Transverse colon (tissue), 4 donors: ENCODE results near the gene JAKMIP1. TPM values are rescaled to one million over a fixed set of nuclear protein-coding genes. Genes with fewer than 3 reads are reported as not detected.

ENCODE experiments used
- DNase-seq: peaks from one replicate; pipeline ENCODE4 v3.0.0-alpha.2; 2019
- H3K27ac ChIP-seq, 4 donors: fragments of 200-600 bp; sonication (generic); 2 replicates each; pipeline ENCODE4 v1.5.1; 2016 to 2018; ENCODE audit warnings: inconsistent platforms in 4 of 4
- H3K27me3 ChIP-seq: fragments of 200-600 bp; sonication (generic); 2 replicates; pipeline ENCODE4 v1.5.1; 2017; ENCODE audit warnings: inconsistent platforms
- H3K36me3 ChIP-seq, 4 donors: fragments of 200-600 bp; sonication (generic); 2 replicates each; pipeline ENCODE4 v1.5.1; 2017 to 2019; ENCODE audit warnings: inconsistent platforms in 4 of 4
- H3K4me1 ChIP-seq, 4 donors: fragments of 200-600 bp; sonication (generic); 2 replicates each; pipeline ENCODE4 v1.5.1; 2017 to 2020; ENCODE audit warnings: inconsistent platforms in 4 of 4
- H3K4me3 ChIP-seq, 4 donors: fragments of 200-600 bp; sonication (generic); 1 replicate in 1 of 4; 2 replicates in 3 of 4; pipeline versions ENCODE4 v1.5.1 to v1.6.1; 2017 to 2019; ENCODE audit warnings: inconsistent platforms in 4 of 4
- H3K9me3 ChIP-seq, 2 donors: fragments of 200-600 bp; sonication (generic); 2 replicates each; pipeline ENCODE4 v1.5.1; 2017 to 2019; ENCODE audit warnings: inconsistent platforms in 2 of 2
- CTCF ChIP-seq, 5 experiments: fragments of 200-600 bp in 3 of 5; fragments of 450-650 bp in 2 of 5; sonication (generic) in 3 of 5; IDR thresholded peaks; 1 replicate in 2 of 5; 2 replicates in 3 of 5; pipeline ENCODE4 v1.5.1; 2016 to 2017; ENCODE audit warnings: antibody characterized with exemption in 5 of 5, inconsistent platforms in 3 of 5, mild to moderate bottlenecking in 2 of 5, moderate library complexity in 1 of 5
- EP300 ChIP-seq: sonication (generic); formaldehyde crosslinking; IDR thresholded peaks from one replicate; pipeline ENCODE4 v1.6.1; 2017; ENCODE audit warnings: antibody characterized with exemption, low read depth
- POLR2A ChIP-seq: fragments of 450-650 bp; IDR thresholded peaks from one replicate; pipeline ENCODE4 v1.6.1; 2016; ENCODE audit warnings: antibody characterized with exemption, mild to moderate bottlenecking, moderate library complexity
- POLR2AphosphoS5 ChIP-seq, 3 donors: sonication (generic); formaldehyde crosslinking; IDR thresholded peaks; one replicate each; pipeline ENCODE4 v1.6.1; 2016; ENCODE audit warnings: antibody characterized with exemption in 3 of 3
- WGBS, 2 donors: methylation state at CpG; one replicate each; pipeline ENCODE4 v1.1.5; 2018; ENCODE audit warnings: low coverage in 1 of 2; 5-methylcytosine and 5-hydroxymethylcytosine counted together
- in situ Hi-C, 4 donors: fragments of 200-750 bp; cut with MboI; loops; one replicate each; pipeline versions ENCODE4 v1.15.0 to v1.15.1; 2017; ENCODE audit warnings: low sequenced_read_pairs in 3 of 4, low pct_ligation_motif_present in 1 of 4, low pct_unique_long_range_greater_than_20kb in 1 of 4
- intact Hi-C: fragments of 100-400 bp; cut with DNase I; formaldehyde crosslinking; loops from one replicate; pipeline ENCODE4 v1.15.1; 2023; ENCODE audit warnings: low total_unique reads
- total RNA-seq, 4 donors: library from RNA; depleted of rRNA; stranded (reverse); fragments of >200 nt; gene quantifications; one replicate each; pipeline ENCODE4 v1.1.0, GENCODE V29; 2016

The JAKMIP1 gene
- total RNA-seq, 4 donors from 2014 or later, result 1.2 to 1.7 TPM; not detected in 2

GRCh38 chr4:6194458-6195195, 5.7 kb downstream of the JAKMIP1 start:
- Histone ChIP-seq H3K27ac (no peak overlapping the region), H3K27me3 (peaks cover 42% of the 10 kb centered on the region), H3K9me3 (no peaks in the 10 kb centered on the region), H3K4me1 (peaks cover 0 to 10% (median 7%) of the 10 kb centered on the region in 4 donors), H3K36me3 (no peaks in the 10 kb centered on the region), H3K4me3 (no peak overlapping the region)
- DNase-seq, result no peak
- intact Hi-C loops, result no loop called here
- no peak for TF ChIP-seq POLR2AphosphoS5 (IDR thresholded peaks at IDR 0.05)
- TF ChIP-seq POLR2A, result no peak
- no peak for TF ChIP-seq CTCF (IDR thresholded peaks at IDR 0.05)
- TF ChIP-seq EP300, result no peak
- WGBS, 2 donors, result 81 to 85% methylated on average over 2 to 12 of the region's 12 CpGs
- in situ Hi-C loops, result no loop called here

GRCh38 chr4:6193399-6193798, 7.0 kb downstream of the JAKMIP1 start:
- Histone ChIP-seq H3K36me3 (no peaks in the 10 kb centered on the region), H3K27me3 (peaks cover 30% of the 10 kb centered on the region), H3K9me3 (no peaks in the 10 kb centered on the region), H3K27ac (no peak overlapping the region), H3K4me3 (no peak overlapping the region), H3K4me1 (no peaks in the 10 kb centered on the region)
- no peak for DNase-seq
- in situ Hi-C loops (no loop called here), intact Hi-C loops (no loop called here)
- WGBS, 2 donors, result 81% methylated on average over 11 of the region's 11 CpGs; no CpG with 5 or more reads in 1 of the 2 donors
- TF ChIP-seq CTCF (IDR thresholded peaks at IDR 0.05) (no peak), POLR2AphosphoS5 (IDR thresholded peaks at IDR 0.05) (no peak), POLR2A (no peak), EP300 (no peak)

- TF ChIP-seq POLR2A, result no peak
- no peak for TF ChIP-seq CTCF (IDR thresholded peaks at IDR 0.05)
- no peak for TF ChIP-seq EP300
- TF ChIP-seq POLR2AphosphoS5 (IDR thresholded peaks at IDR 0.05), result no peak
Measured at GRCh38 chr4:6192245-6192644, 8.1 kb downstream of the JAKMIP1 start.

GRCh38 chr4:6191448-6192130, 8.8 kb downstream of the JAKMIP1 start:
- TF ChIP-seq CTCF (IDR thresholded peaks at IDR 0.05), result no peak
- no peak for TF ChIP-seq EP300
- no peak for TF ChIP-seq POLR2A
- TF ChIP-seq POLR2AphosphoS5 (IDR thresholded peaks at IDR 0.05), result no peak

More at GRCh38 chr4:6192245-6192644, 8.1 kb downstream of the JAKMIP1 start:
- H3K36me3 ChIP-seq, result no peaks in the 10 kb centered on the region
- no peaks in the 10 kb centered on the region for H3K4me1 ChIP-seq
- in situ Hi-C loops (no loop called here), intact Hi-C loops (no loop called here)
- H3K9me3 ChIP-seq, result no peaks in the 10 kb centered on the region
- DNase-seq, result no peak
- H3K27me3 ChIP-seq, result peaks cover 19% of the 10 kb centered on the region
- no peak overlapping the region for H3K4me3 ChIP-seq
- no peak overlapping the region for H3K27ac ChIP-seq
- WGBS, 2 donors, result 42 to 74% methylated on average over 3 to 9 of the region's 9 CpGs

More at GRCh38 chr4:6191448-6192130, 8.8 kb downstream of the JAKMIP1 start:
- H3K27ac ChIP-seq, result no peak overlapping the region
- no peaks in the 10 kb centered on the region for H3K9me3 ChIP-seq
- in situ Hi-C loops, result no loop called here
- no peaks in the 10 kb centered on the region for H3K36me3 ChIP-seq
- H3K27me3 ChIP-seq, result peaks cover 12% of the 10 kb centered on the region
- no peak overlapping the region for H3K4me3 ChIP-seq
- DNase-seq, result no peak
- intact Hi-C loops, result no loop called here
- WGBS, 2 donors, result 77 to 88% methylated on average over 9 to 11 of the region's 11 CpGs
- no peaks in the 10 kb centered on the region for H3K4me1 ChIP-seq
